ENCODE results near the gene C11orf58. TPM values are rescaled to one million over a fixed set of nuclear protein-coding genes. Genes with fewer than 3 reads are reported as not detected.

Gene C11orf58
- polyA plus RNA-seq, 1 donor from 2014 or later, result 226 TPM

- Histone ChIP-seq H3K9me3 (ENCODE audit: low read length) (no peaks in the 10 kb centered on the region), H3K79me2 (replicated peaks; ENCODE audit: insufficient read depth, low read length) (no peaks in the 10 kb centered on the region), H3K4me2 (ENCODE audit: low read length) (no peak overlapping the region), H3K9me2 (ENCODE audit: insufficient read depth, low read length) (no peaks in the 10 kb centered on the region), H3K4me3 (ENCODE audit: low read length) (no peak overlapping the region), H3K9ac (ENCODE audit: low read length) (no peak overlapping the region), H3F3A (ENCODE audit: insufficient read depth, low read length, poor library complexity, severe bottlenecking) (no peaks in the 10 kb centered on the region), H3K27ac (ENCODE audit: low read length) (no peak overlapping the region), H3K36me3 (ENCODE audit: insufficient read depth, low read length) (peaks cover 8% of the 10 kb centered on the region), H2AFZ (ENCODE audit: low read depth, low read length) (no peak overlapping the region), H4K20me1 (ENCODE audit: insufficient read depth) (no peaks in the 10 kb centered on the region), H3K27me3 (ENCODE audit: insufficient read depth, low read depth, low read length) (no peaks in the 10 kb centered on the region)
- TF ChIP-seq, protein P1, sequence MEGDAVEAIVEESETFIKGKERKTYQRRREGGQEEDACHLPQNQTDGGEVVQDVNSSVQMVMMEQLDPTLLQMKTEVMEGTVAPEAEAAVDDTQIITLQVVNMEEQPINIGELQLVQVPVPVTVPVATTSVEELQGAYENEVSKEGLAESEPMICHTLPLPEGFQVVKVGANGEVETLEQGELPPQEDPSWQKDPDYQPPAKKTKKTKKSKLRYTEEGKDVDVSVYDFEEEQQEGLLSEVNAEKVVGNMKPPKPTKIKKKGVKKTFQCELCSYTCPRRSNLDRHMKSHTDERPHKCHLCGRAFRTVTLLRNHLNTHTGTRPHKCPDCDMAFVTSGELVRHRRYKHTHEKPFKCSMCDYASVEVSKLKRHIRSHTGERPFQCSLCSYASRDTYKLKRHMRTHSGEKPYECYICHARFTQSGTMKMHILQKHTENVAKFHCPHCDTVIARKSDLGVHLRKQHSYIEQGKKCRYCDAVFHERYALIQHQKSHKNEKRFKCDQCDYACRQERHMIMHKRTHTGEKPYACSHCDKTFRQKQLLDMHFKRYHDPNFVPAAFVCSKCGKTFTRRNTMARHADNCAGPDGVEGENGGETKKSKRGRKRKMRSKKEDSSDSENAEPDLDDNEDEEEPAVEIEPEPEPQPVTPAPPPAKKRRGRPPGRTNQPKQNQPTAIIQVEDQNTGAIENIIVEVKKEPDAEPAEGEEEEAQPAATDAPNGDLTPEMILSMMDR (IDR thresholded peaks at IDR 0.05; ENCODE audit: poor library complexity, severe bottlenecking), result no peak
- no peak for TF ChIP-seq SMC3 (conservative IDR thresholded peaks at IDR 0.05; ENCODE audit: poor library complexity)
- no peak for TF ChIP-seq POLR2AphosphoS5 (IDR thresholded peaks at IDR 0.05)
- TF ChIP-seq EZH2 (IDR thresholded peaks at IDR 0.05; ENCODE audit: borderline replicate concordance, insufficient read depth, low read length, poor library complexity, severe bottlenecking), result no peak
- TF ChIP-seq RAD21 (conservative IDR thresholded peaks at IDR 0.05), result no peak
- no peak for TF ChIP-seq EP300 (conservative IDR thresholded peaks at IDR 0.05; ENCODE audit: poor library complexity, severe bottlenecking)
- TF ChIP-seq TAF1 (IDR thresholded peaks at IDR 0.05; ENCODE audit: low read depth), result no peak
- TF ChIP-seq REST (IDR thresholded peaks at IDR 0.05; ENCODE audit: borderline replicate concordance), result no peak
- TF ChIP-seq MXI1 (conservative IDR thresholded peaks at IDR 0.05; ENCODE audit: poor library complexity, severe bottlenecking), result no peak
Observed at GRCh38 chr11:16789063-16789420, 50.6 kb downstream of the C11orf58 start.

GRCh38 chr11:16789560-16790485 is 51.4 kb downstream of the C11orf58 start:
- Histone ChIP-seq H3K4me3 (ENCODE audit: low read length) (no peak overlapping the region), H3K79me2 (replicated peaks; ENCODE audit: insufficient read depth, low read length) (no peaks in the 10 kb centered on the region), H3K4me2 (ENCODE audit: low read length) (no peak overlapping the region), H3K9me3 (ENCODE audit: low read length) (no peaks in the 10 kb centered on the region), H4K20me1 (ENCODE audit: insufficient read depth) (no peaks in the 10 kb centered on the region), H3K27ac (ENCODE audit: low read length) (no peak overlapping the region), H3K27me3 (ENCODE audit: insufficient read depth, low read depth, low read length) (no peaks in the 10 kb centered on the region), H3K9ac (ENCODE audit: low read length) (no peak overlapping the region), H3K36me3 (ENCODE audit: insufficient read depth, low read length) (peaks cover 12% of the 10 kb centered on the region), H3F3A (ENCODE audit: insufficient read depth, low read length, poor library complexity, severe bottlenecking) (no peaks in the 10 kb centered on the region), H2AFZ (ENCODE audit: low read depth, low read length) (no peak overlapping the region), H3K9me2 (ENCODE audit: insufficient read depth, low read length) (no peaks in the 10 kb centered on the region)
- TF ChIP-seq REST (IDR thresholded peaks at IDR 0.05; ENCODE audit: borderline replicate concordance), result no peak
- no peak for TF ChIP-seq MXI1 (conservative IDR thresholded peaks at IDR 0.05; ENCODE audit: poor library complexity, severe bottlenecking)
- no peak for TF ChIP-seq EP300 (conservative IDR thresholded peaks at IDR 0.05; ENCODE audit: poor library complexity, severe bottlenecking)
- TF ChIP-seq EZH2 (IDR thresholded peaks at IDR 0.05; ENCODE audit: borderline replicate concordance, insufficient read depth, low read length, poor library complexity, severe bottlenecking), result no peak
- no peak for TF ChIP-seq POLR2AphosphoS5 (IDR thresholded peaks at IDR 0.05)
- no peak for TF ChIP-seq TAF1 (IDR thresholded peaks at IDR 0.05; ENCODE audit: low read depth)
- no peak for TF ChIP-seq SMC3 (conservative IDR thresholded peaks at IDR 0.05; ENCODE audit: poor library complexity)
- TF ChIP-seq RAD21 (conservative IDR thresholded peaks at IDR 0.05), result no peak
- TF ChIP-seq, protein P1 (IDR thresholded peaks at IDR 0.05; ENCODE audit: poor library complexity, severe bottlenecking), result no peak
